D341Med (cell line): ENCODE measurements around the gene NABP1.

Experiments
- DNase-seq: peaks from one replicate; pipeline ENCODE4 v3.0.0; 2012; ENCODE audit warnings: low spot score

NABP1 gene

DNA sequence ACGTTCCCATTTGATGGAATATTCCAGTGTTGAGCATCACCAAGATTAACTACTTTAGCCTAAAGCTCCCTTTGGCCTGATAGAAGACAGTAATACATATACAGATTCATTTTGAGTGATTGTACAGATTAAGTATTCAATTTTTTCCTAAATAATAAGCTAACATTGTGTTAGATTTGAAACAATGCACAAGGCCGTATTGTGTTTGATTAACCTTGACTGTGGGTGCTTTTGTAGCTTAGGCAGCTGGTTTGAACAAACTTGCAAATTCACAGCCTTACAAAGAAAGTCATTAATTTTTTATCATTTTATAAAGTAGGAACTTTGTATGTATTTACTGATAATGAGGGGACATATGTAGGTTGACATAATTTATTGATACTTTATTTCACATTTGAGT, 29.6 kb downstream of the NABP1 start:
- no peak for DNase-seq

DNA sequence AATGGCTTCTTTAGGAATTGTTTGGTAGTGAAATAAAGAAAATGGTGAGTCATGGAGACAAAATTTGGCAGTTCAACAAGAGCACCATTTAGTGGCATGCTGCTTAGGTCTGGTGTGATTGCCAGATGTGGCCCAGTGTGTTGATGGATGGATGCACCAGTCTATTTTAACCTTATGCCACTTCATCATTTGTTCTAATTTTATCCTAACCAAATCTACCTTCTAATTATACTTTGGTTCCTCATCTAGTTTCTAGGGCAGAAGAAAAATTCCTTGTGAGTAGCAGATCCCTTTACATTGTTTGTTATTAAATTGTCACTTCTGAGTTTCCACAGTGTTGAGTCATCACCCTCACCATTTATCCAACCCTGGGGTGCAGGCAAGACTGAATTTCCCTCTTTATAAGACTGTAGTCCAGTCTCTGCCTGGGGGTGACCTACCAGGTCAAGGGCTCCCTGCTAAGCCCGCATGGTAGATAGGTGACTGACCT, 32.5 kb downstream of the NABP1 start:
- no peak for DNase-seq

DNA sequence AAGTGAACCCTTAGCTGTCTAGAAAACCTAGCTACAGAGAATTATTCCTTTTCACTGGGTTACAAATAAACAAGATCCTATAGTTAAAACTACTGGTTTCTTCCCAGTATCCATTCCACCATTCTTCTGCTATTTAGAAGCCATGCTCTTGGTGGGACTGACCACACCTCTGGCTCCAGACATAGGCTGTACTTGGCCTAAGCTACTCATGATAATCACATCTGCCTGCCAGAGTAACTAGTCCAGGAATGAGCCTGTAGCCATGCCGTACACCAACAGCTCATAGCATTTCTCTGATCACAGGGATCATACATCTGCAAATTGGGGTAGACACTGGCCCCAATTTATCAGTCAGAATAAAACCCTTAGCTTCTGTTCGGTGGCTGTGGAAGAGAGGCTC, 33.7 kb downstream of the NABP1 start:
- DNase-seq, result no peak

DNA sequence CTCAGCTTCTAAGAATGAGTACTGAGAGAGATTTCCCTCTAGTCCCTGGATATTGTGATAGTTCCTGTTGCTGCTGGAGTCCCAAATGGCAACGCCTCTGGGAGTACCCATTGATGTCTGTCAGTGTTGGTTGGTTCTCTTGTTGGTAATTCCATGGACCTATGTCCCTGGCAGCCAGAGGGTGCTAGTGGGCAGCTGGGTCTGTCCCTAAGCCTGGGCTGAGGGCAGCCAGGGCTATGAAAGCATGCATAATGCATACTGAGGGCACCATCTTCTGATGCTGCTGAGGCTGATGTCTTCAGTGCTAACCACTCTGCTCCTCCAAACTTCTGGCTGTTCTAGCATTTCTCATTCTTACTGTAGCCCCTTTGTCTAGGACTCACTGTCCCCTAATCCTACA, 35.9 kb downstream of the NABP1 start:
- no peak for DNase-seq

DNA sequence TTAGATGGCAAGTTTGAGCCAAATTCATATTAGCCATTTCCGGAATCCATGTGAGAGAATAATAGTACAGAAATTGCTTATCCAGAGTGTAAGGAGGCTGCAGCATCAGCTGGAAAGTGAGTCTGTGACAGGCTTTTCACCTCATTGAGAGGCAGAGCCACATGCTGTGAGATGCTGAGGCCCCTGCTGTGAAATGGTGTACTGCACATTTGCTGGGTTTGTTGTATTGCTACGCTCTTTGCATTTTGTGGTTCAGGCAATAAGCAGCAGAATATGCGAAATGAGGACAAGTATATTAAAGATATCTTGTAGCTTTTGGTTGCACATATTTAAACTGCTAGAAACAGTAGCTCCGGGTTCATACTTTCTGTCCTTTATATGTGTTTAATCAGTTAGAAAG, 37.0 kb downstream of the NABP1 start:
- no peak for DNase-seq

DNA sequence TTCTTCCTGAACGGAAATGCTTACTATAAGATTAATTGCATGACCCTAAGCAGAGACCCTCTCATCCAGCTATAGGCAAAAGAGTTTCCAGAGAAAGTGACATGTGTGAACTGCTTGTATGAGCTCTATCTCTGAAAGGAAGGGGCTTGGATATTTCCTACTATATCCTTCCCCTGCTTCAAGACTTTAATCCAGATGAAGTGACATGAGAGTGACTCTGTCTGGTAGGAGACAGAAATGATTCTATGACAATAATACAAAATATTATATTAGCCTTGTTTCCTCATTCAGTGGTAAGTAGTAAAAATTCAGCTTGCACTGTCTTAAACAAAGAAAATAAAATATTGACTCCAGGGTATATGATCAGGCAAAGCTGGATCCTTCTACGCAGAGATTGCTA, 37.5 kb downstream of the NABP1 start:
- DNase-seq, result no peak

DNA sequence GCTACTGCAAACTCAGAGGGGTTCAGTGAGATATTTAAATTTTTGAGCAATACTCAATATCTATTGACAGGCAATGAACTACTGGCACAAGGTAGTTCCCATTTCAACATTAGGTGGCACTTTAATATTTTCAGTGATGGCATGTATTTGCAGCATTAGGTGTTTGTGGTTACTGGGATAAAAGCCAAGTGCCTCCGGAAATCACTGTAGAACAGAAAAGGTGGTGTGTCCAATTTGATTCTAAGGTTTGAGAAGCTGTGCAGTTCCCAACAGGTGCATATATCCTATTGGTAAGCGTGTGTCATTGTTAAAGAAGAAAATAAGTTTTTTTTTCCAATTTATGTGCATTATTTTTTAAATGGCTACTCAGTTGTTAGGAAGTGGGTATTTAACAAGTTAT, 41.3 kb downstream of the NABP1 start:
- no peak for DNase-seq

DNA sequence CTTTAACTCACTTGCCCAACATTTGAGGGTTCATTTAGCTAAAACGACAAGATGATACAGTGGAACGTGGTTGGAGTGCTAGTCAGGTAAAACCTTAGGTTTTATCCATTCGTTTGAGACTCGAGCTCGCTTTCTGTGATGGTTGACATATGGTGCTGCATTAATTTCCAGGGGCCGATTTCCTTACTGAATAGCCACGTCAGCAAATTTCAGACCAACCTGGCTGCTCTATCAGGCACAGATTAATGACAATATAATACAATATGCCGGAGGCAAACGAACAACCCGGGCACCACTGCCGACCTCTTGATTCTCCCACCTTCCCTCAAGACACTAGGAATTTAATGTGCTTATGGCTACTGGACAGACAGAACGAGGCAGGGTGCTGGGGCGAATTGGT, 42.0 kb downstream of the NABP1 start:
- DNase-seq, result no peak

DNA sequence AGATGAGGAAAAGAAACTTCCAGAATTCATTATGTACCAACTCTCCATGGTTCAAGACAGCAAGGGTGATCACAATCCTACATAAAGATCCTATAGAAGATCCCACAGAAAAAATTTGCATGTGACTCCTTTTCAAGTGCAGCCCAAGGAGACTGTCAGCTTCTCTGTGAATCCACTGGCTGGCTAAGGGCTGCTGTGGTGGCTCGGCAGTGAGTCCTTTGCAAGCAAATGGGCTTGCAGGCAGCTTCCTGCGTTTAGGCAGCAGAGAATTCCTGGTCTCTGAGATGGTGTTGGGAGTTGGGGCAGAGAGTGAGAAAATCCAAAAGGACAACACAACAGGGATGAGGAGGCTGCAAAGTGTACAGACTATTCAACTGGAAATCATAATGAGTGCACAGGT, 43.4 kb downstream of the NABP1 start:
- no peak for DNase-seq

DNA sequence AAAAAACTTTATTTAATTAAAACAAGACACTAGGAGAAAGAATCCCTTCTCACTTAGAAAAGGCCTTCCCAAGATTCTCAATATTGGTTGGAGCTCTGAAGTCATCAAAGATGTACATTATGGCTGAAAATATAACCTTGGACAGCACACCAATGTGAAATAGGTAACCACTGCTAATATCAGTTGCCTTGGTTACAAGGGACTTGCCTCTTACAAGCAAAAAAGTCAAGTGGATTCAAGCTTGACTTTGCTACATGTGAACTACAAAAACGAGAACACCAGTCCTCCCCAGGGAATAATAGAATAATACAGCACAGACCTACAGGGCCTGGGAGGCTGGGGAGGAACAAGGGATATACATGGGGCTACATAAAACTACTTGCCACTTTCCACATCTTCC, 46.1 kb downstream of the NABP1 start:
- no peak for DNase-seq

DNA sequence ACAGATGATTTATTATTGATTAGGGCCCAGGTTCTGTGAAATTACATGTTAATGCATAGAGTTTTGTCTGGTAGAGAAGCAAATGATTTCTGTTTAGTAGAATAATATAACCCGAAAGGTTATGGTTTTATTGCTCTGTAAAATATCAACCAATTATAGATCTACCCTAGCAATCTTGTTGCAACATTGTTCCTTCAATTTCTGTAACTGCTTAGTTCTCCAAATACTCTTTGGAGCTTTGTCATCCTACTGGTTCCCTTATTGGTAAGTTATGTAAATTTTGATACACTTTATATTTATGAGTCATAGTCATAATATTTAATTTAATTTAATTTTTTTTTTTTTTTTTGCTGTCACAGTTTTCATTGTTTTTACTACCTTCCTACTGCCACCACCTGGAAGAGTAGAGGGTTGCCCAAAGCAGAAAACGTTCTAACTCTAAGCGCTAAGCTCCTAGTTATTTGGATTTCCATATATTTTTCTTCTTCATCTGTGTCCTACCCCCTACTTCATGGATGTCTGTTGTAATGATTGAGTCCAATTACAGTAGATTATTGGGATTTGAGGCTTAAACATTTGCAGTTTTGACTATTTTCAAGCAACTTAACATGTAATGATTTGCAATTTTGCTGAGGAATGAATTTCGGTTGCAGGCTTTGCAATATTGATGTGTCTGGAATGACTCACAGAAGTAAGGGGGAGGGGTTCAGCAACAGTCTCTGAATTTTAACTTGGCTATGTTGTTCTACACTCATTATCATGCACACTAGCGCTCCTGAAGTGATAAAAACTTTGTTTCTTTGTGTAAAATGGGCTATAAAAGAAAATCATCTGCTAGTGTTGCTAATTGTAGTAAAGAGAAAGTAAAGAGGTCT, 51.1 kb downstream of the NABP1 start:
- DNase-seq, result no peak

DNA sequence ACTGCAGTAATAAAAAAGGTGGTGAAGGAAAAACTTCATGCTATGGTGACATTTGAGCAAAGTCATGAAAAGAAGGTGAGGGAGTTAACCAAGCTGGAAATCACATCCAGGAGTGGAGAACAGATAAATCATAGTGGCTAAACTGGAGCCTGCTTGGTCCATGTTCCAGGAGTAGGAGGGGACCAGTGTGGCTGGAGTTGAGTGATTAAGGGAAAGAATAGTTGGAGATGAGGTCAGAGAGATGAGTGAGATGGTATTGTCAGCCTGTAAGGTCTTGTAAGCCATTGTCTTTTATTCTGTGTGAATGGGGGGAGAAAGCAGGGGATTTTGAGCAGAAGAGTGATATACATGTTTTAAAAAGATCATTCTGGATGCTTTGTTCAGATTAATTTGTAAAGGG, 52.3 kb downstream of the NABP1 start:
- no peak for DNase-seq
